Measurements from ENCODE around the gene MYL11. TPM values are rescaled to one million over a fixed set of nuclear protein-coding genes. Genes with fewer than 3 reads are reported as not detected.

MYL11 gene
- total and polyA plus RNA-seq, 12 donors = 1.1 to 2.9 (median 2.7) TPM; not detected in 9

DNA sequence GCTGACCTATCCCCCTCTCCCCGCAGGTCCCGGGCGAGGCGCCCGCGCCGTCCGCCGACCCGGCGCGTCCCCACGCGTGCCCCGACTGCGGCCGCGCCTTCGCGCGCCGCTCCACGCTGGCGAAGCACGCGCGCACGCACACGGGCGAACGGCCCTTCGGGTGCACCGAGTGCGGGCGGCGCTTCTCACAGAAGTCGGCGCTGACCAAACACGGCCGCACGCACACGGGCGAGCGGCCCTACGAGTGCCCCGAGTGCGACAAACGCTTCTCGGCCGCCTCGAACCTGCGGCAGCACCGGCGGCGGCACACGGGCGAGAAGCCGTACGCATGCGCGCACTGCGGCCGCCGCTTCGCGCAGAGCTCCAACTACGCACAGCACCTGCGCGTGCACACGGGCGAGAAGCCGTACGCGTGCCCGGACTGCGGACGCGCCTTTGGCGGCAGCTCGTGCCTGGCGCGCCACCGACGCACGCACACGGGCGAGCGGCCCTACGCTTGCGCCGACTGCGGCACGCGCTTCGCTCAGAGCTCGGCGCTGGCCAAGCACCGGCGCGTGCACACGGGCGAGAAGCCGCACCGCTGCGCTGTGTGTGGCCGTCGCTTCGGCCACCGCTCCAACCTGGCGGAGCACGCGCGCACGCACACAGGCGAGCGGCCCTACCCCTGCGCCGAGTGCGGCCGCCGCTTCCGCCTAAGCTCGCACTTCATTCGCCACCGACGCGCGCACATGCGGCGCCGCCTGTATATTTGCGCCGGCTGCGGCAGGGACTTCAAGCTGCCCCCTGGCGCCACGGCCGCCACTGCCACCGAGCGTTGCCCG, 43.1 kb downstream of the MYL11 start:
- DNase-seq = peak; percentile 83 to 90 (median 84)
- intact Hi-C loops (cut with DNase I) = no loop called here

DNA sequence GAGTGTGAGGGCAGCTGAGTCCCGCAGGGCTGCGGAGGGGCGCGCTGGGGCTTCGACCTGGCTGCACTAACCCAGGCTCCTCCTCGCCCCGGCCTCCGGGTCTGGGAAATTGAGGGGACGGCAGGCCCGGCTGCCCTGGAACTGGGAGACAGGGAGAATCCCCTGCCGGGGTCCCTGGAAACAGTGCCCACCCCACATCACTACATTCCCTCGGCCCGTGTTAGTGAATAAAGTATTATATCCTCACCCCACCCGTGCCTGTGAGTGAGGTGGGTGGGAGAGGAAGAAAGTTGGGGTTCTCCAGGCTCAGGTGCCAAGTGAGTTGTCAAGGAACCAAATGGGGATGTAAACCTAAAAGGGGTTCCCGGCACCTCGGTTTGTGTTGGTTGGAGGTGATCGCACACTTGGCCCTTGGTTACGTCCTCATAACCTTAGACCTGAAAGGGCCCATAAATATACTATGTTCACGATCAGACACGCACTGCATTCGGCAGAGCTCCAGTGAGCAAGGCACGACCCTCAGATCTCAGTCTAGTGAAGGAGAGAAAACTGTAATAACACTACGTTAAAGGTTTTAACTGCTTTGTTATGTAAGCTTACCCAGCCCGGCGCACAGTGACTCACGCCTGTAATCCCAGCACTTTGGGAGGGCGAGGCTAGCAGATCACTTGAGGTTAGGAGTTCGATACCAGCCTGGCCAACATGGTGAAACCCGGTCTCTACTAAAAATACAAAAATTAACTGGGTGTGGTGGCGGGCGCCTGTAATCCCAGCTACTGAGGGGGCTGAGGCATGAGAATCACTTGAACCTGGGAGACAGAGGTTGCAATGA, 44.0 kb downstream of the MYL11 start:
- Histone ChIP-seq H3K27ac (peak overlapping the region; percentile 21 to 95 (median 75)), H3K9me3 (replicated peaks in 1 of 3) (no peaks in the 10 kb centered on the region), H3K4me1 (replicated peaks in 1 of 2) (peaks cover 7 to 18% of the 10 kb centered on the region in 2 donors), H3K36me3 (replicated peaks in 1 of 2) (peaks cover 0 to 9% of the 10 kb centered on the region in 2 donors), H3K4me3 (peak overlapping the region in 2 of 4 donors; percentile 30 to 84), H3K27me3 (no peaks in the 10 kb centered on the region)
- intact Hi-C loops (cut with DNase I) = no loop called here
- 58 to 83% (median 66%) methylated on average over 12 to 31 of the region's 31 CpGs for WGBS, 4 donors
- no peak for TF ChIP-seq POLR2A (IDR thresholded peaks at IDR 0.05)
- TF ChIP-seq, protein P1, sequence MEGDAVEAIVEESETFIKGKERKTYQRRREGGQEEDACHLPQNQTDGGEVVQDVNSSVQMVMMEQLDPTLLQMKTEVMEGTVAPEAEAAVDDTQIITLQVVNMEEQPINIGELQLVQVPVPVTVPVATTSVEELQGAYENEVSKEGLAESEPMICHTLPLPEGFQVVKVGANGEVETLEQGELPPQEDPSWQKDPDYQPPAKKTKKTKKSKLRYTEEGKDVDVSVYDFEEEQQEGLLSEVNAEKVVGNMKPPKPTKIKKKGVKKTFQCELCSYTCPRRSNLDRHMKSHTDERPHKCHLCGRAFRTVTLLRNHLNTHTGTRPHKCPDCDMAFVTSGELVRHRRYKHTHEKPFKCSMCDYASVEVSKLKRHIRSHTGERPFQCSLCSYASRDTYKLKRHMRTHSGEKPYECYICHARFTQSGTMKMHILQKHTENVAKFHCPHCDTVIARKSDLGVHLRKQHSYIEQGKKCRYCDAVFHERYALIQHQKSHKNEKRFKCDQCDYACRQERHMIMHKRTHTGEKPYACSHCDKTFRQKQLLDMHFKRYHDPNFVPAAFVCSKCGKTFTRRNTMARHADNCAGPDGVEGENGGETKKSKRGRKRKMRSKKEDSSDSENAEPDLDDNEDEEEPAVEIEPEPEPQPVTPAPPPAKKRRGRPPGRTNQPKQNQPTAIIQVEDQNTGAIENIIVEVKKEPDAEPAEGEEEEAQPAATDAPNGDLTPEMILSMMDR (IDR thresholded peaks at IDR 0.05) = no peak
- DNase-seq = no peak

More for the DNA sequence above, 43.1 kb downstream of the MYL11 start:
- Histone ChIP-seq H3K9me3 (replicated peaks in 1 of 3) (no peaks in the 10 kb centered on the region), H3K4me3 (peak overlapping the region; percentile 12 to 84 (median 39)), H3K4me1 (replicated peaks in 1 of 2) (peaks cover 15 to 18% of the 10 kb centered on the region in 2 donors), H3K27ac (peak overlapping the region; percentile 21 to 95 (median 75)), H3K27me3 (no peaks in the 10 kb centered on the region), H3K36me3 (replicated peaks in 1 of 2) (peaks cover 0 to 3% of the 10 kb centered on the region in 2 donors)
- TF ChIP-seq POLR2A (IDR thresholded peaks at IDR 0.05) = peak; percentile 56 to 82
- TF ChIP-seq, protein P1 (IDR thresholded peaks at IDR 0.05) = peak in 5 of 6 experiments; percentile 17 to 31 (median 28)
- WGBS, 4 donors = 0 to 1% (median 1%) methylated on average over 18 to 140 of the region's 140 CpGs

DNA sequence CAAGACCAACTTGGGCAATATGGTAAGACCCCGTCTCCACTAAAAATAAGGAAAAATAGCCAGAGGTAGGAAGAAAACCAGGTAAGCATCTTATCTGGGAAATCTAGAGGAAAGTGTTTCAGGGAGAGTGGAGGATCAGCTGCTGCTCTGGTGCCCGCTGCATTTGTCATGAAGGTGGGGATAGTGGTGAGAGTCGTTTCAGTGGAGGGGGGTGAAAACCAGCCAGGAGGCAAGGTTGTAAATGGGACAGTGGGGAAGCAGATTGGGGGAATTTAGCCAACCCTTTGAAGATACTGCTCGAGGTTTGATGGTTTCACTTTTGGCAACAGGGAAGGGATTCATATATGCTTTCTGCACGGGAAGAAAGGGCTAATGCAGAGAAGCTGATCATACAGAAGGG, 46.4 kb downstream of the MYL11 start:
- Histone ChIP-seq H3K27ac (no peak overlapping the region), H3K9me3 (replicated peaks in 1 of 3) (no peaks in the 10 kb centered on the region), H3K27me3 (no peaks in the 10 kb centered on the region), H3K4me3 (no peak overlapping the region), H3K36me3 (replicated peaks in 1 of 2) (peaks cover 0 to 18% of the 10 kb centered on the region in 2 donors), H3K4me1 (replicated peaks in 1 of 2) (peaks cover 0 to 11% of the 10 kb centered on the region in 2 donors)
- TF ChIP-seq, protein P1 (IDR thresholded peaks at IDR 0.05) = no peak
- no peak for TF ChIP-seq POLR2A (IDR thresholded peaks at IDR 0.05)
- intact Hi-C loops (cut with DNase I) = no loop called here
- 80 to 86% (median 81%) methylated on average over 5 of the region's 5 CpGs for WGBS, 4 donors
- DNase-seq = no peak

Small RNA genes within 50 kb of the gene (small RNA-seq; reads per million reads assigned to genes)
- gene RF00406 = 0 reads per million in 2 donors

Other genes starting within 250 kb of the MYL11 start
- 10 to 100 TPM in 8 of 9 donors, 1 to 10 TPM in 1; 3.3 to 69.1 (median 39.6) TPM for gene CORO1A, start 191.2 kb upstream of the MYL11 start, total RNA-seq
- 10 to 100 TPM in 2 of 3 donors, 1 to 10 TPM in 1; 4.1 to 87.7 (median 56.2) TPM for gene CORO1A, start 191.2 kb upstream of the MYL11 start, polyA plus RNA-seq
- gene BOLA2B, start 181.1 kb upstream of the MYL11 start, total RNA-seq = 100 to 1,000 TPM in 6 of 9 donors, 10 to 100 TPM in 3; 55.1 to 449 (median 143) TPM
- 100 to 1,000 TPM in 2 of 3 donors, 10 to 100 TPM in 1; 96.4 to 329 (median 250) TPM for gene BOLA2B, start 181.1 kb upstream of the MYL11 start, polyA plus RNA-seq
- gene SLX1A, start 180.9 kb upstream of the MYL11 start, total RNA-seq = 10 to 100 TPM; 12.4 to 87.5 (median 40.3) TPM
- 100 to 1,000 TPM in 2 of 3 donors, 1 to 10 TPM in 1; 7.9 to 195 (median 169) TPM for gene SLX1A, start 180.9 kb upstream of the MYL11 start, polyA plus RNA-seq
- 10 to 100 TPM in 6 of 9 donors, 1 to 10 TPM in 3; 4.3 to 15.8 (median 12.7) TPM for gene SULT1A3, start 175.5 kb upstream of the MYL11 start, total RNA-seq
- gene SULT1A3, start 175.5 kb upstream of the MYL11 start, polyA plus RNA-seq = 100 to 1,000 TPM in 1 of 3 donors, 10 to 100 TPM in 1, 1 to 10 TPM in 1; 3.5 to 125 (median 58.7) TPM
- 10 to 100 TPM in 1 of 9 donors, 1 to 10 TPM in 6, under 1 TPM in 1, not detected in 1; 0.35 to 11.7 (median 2.7) TPM for gene NPIPB13, start 126.3 kb upstream of the MYL11 start, total RNA-seq
- gene NPIPB13, start 126.3 kb upstream of the MYL11 start, polyA plus RNA-seq = 10 to 100 TPM in 2 of 3 donors, under 1 TPM in 1; 0.49 to 17.1 (median 16.5) TPM
- gene CD2BP2, start 19.5 kb upstream of the MYL11 start, total RNA-seq = 10 to 100 TPM; 27.5 to 95.8 (median 77.0) TPM
- gene CD2BP2, start 19.5 kb upstream of the MYL11 start, polyA plus RNA-seq = 10 to 100 TPM; 53.5 to 95.6 (median 58.0) TPM
- gene TBC1D10B, start 4.3 kb upstream of the MYL11 start, total RNA-seq = 10 to 100 TPM; 17.0 to 67.7 (median 44.0) TPM
- gene TBC1D10B, start 4.3 kb upstream of the MYL11 start, polyA plus RNA-seq = 10 to 100 TPM; 33.7 to 65.4 (median 44.3) TPM
- gene SEPTIN1, start 7.8 kb downstream of the MYL11 start, total RNA-seq = 1 to 10 TPM in 7 of 9 donors, under 1 TPM in 1, not detected in 1; 0.11 to 5.5 (median 2.3) TPM
- 10 to 100 TPM in 1 of 3 donors, 1 to 10 TPM in 1, under 1 TPM in 1; 0.75 to 19.8 (median 9.3) TPM for gene SEPTIN1, start 7.8 kb downstream of the MYL11 start, polyA plus RNA-seq
- gene ZNF48, start 20.6 kb downstream of the MYL11 start, total RNA-seq = 10 to 100 TPM in 3 of 9 donors, 1 to 10 TPM in 6; 5.7 to 23.8 (median 8.9) TPM
- gene ZNF48, start 20.6 kb downstream of the MYL11 start, polyA plus RNA-seq = 1 to 10 TPM; 2.6 to 5.6 (median 4.2) TPM
- gene ZNF771, start 32.8 kb downstream of the MYL11 start, total RNA-seq = 10 to 100 TPM in 7 of 9 donors, 1 to 10 TPM in 2; 8.2 to 81.3 (median 15.8) TPM
- gene ZNF771, start 32.8 kb downstream of the MYL11 start, polyA plus RNA-seq = 10 to 100 TPM in 1 of 3 donors, 1 to 10 TPM in 2; 2.8 to 12.2 (median 9.5) TPM
- gene DCTPP1, start 55.2 kb downstream of the MYL11 start, total RNA-seq = 10 to 100 TPM; 13.9 to 33.9 (median 29.5) TPM
- 10 to 100 TPM; 11.7 to 15.2 (median 13.3) TPM for gene DCTPP1, start 55.2 kb downstream of the MYL11 start, polyA plus RNA-seq
- 10 to 100 TPM; 10.7 to 60.5 (median 46.2) TPM for gene SEPHS2, start 71.1 kb downstream of the MYL11 start, total RNA-seq
- gene SEPHS2, start 71.1 kb downstream of the MYL11 start, polyA plus RNA-seq = 10 to 100 TPM; 18.9 to 54.5 (median 21.9) TPM
- 10 to 100 TPM in 1 of 9 donors, 1 to 10 TPM in 7, under 1 TPM in 1; 0.72 to 14.7 (median 4.7) TPM for gene ITGAL, start 97.9 kb downstream of the MYL11 start, total RNA-seq
- gene ITGAL, start 97.9 kb downstream of the MYL11 start, polyA plus RNA-seq = 10 to 100 TPM in 1 of 3 donors, 1 to 10 TPM in 2; 2.1 to 10.6 (median 2.6) TPM
- 10 to 100 TPM; 23.2 to 53.0 (median 30.4) TPM for gene ZNF768, start 151.8 kb downstream of the MYL11 start, total RNA-seq
- gene ZNF768, start 151.8 kb downstream of the MYL11 start, polyA plus RNA-seq = 100 to 1,000 TPM in 1 of 3 donors, 10 to 100 TPM in 1, 1 to 10 TPM in 1; 8.7 to 103 (median 55.6) TPM
- 10 to 100 TPM in 8 of 9 donors, 1 to 10 TPM in 1; 8.6 to 19.9 (median 15.2) TPM for gene ZNF747, start 160.1 kb downstream of the MYL11 start, total RNA-seq
- 1 to 10 TPM; 7.7 to 9.3 (median 8.4) TPM for gene ZNF747, start 160.1 kb downstream of the MYL11 start, polyA plus RNA-seq
- gene ZNF764, start 183.6 kb downstream of the MYL11 start, total RNA-seq = 10 to 100 TPM in 3 of 9 donors, 1 to 10 TPM in 6; 4.9 to 15.0 (median 9.6) TPM
- 1 to 10 TPM; 3.6 to 9.7 (median 5.9) TPM for gene ZNF764, start 183.6 kb downstream of the MYL11 start, polyA plus RNA-seq
- gene ZNF688, start 196.9 kb downstream of the MYL11 start, total RNA-seq = 10 to 100 TPM; 10.3 to 33.2 (median 17.9) TPM
- 10 to 100 TPM; 16.4 to 43.4 (median 33.9) TPM for gene ZNF688, start 196.9 kb downstream of the MYL11 start, polyA plus RNA-seq
- 10 to 100 TPM in 8 of 9 donors, 1 to 10 TPM in 1; 9.4 to 37.0 (median 14.8) TPM for gene ZNF785, start 210.9 kb downstream of the MYL11 start, total RNA-seq
- gene ZNF785, start 210.9 kb downstream of the MYL11 start, polyA plus RNA-seq = 10 to 100 TPM in 1 of 3 donors, 1 to 10 TPM in 2; 3.4 to 11.2 (median 8.9) TPM
- 10 to 100 TPM in 4 of 9 donors, 1 to 10 TPM in 5; 6.8 to 12.9 (median 9.9) TPM for gene ZNF689, start 235.6 kb downstream of the MYL11 start, total RNA-seq
- gene ZNF689, start 235.6 kb downstream of the MYL11 start, polyA plus RNA-seq = 1 to 10 TPM; 2.9 to 6.4 (median 3.2) TPM

Data from adrenal gland (tissue), 12 donors.